B cell (primary cell): ENCODE measurements around the gene EYS.

ENCODE experiments used
- CTCF ChIP-seq: fragments of 200-600 bp; IDR thresholded peaks from one replicate; pipeline ENCODE4 v1.8.0; 2022; ENCODE audit warnings: antibody characterized with exemption, mild to moderate bottlenecking
- EZH2 ChIP-seq: IDR thresholded peaks from 2 replicates; pipeline ENCODE4 v1.6.1; 2012; ENCODE audit warnings: borderline replicate concordance, low read depth, mild to moderate bottlenecking, moderate library complexity, low read length; ENCODE audit not compliant: insufficient read depth, poor library complexity, severe bottlenecking

GRCh38 chr6:63999613-64000012 lies 1707.4 kb downstream of the EYS start:
- TF ChIP-seq CTCF (no peak), EZH2 (no peak)
